ENCODE data around the gene APIP. TPM values are rescaled to one million over a fixed set of nuclear protein-coding genes. Genes with fewer than 3 reads are reported as not detected.

APIP gene
- total RNA-seq, 1 experiment from 2014 or later, result 31.3 TPM

- Mint-ChIP-seq H3K27me3 (ENCODE audit: low read depth) (no peaks in the 10 kb centered on the region), H3K4me1 (peaks cover 17 to 19% of the 10 kb centered on the region in 2 experiments; a peak in 3 of 4 replicates), H3K9me3 (no peaks in the 10 kb centered on the region; a peak in 1 of 5 replicates), H3K27ac (no peak overlapping the region), H3K4me3 (no peak overlapping the region), H3K36me3 (ENCODE audit: insufficient read depth in 1 of 3, low read depth in 3 of 3) (peaks cover 0 to 2% (median 1%) of the 10 kb centered on the region in 3 experiments; a peak in 2 of 7 replicates)
- Histone ChIP-seq H3K9me3 (ENCODE audit: control insufficient read depth, low read depth, low read length) (no peaks in the 10 kb centered on the region), H3K18ac (ENCODE audit: insufficient read length, low read depth, low read length) (no peak overlapping the region), H3K23me2 (ENCODE audit: insufficient read length, low read depth, low read length, poor library complexity, severe bottlenecking) (no peaks in the 10 kb centered on the region), H2BK120ac (ENCODE audit: low read depth, low read length, poor library complexity, severe bottlenecking) (no peak overlapping the region), H3K23ac (ENCODE audit: insufficient read length, low read depth, low read length) (no peak overlapping the region), H3T11ph (ENCODE audit: low read length) (no peak overlapping the region), H3K9ac (ENCODE audit: extremely low read depth, insufficient read length, low read length) (no peak overlapping the region), H3K4ac (ENCODE audit: low read depth, low read length) (no peak overlapping the region), H3K27me3 (ENCODE audit: insufficient read depth, low read length) (no peaks in the 10 kb centered on the region), H3K56ac (ENCODE audit: insufficient read length, low read depth, low read length) (no peak overlapping the region), H3K4me1 (ENCODE audit: insufficient read depth, low read length) (no peaks in the 10 kb centered on the region), H2BK15ac (ENCODE audit: low read depth, low read length) (no peak overlapping the region), H2AK5ac (ENCODE audit: insufficient read length, low read length) (no peak overlapping the region), H4K91ac (ENCODE audit: insufficient read length, low read depth, low read length) (no peak overlapping the region), H2BK20ac (ENCODE audit: low read depth, low read length, poor library complexity, severe bottlenecking) (no peak overlapping the region), H3K4me2 (ENCODE audit: insufficient read depth, insufficient read length, low read length) (no peak overlapping the region), H4K20me1 (ENCODE audit: control insufficient read depth, insufficient read depth, insufficient read length) (no peaks in the 10 kb centered on the region), H2AFZ (ENCODE audit: low read length) (no peak overlapping the region), H3K14ac (ENCODE audit: insufficient read depth, low read length) (no peak overlapping the region), H4K8ac (replicated peaks; ENCODE audit: insufficient read length, low read depth, low read length) (no peak overlapping the region), H3K27ac (ENCODE audit: insufficient read length, low read depth, low read length) (no peak overlapping the region), H4K5ac (ENCODE audit: insufficient read length, low read depth, low read length) (no peak overlapping the region), H3K79me2 (ENCODE audit: insufficient read depth, low read length) (no peaks in the 10 kb centered on the region), H3K79me1 (ENCODE audit: insufficient read depth, low read depth, low read length, poor library complexity, severe bottlenecking) (no peaks in the 10 kb centered on the region), H2BK12ac (ENCODE audit: insufficient read length, low read depth, low read length) (no peak overlapping the region), H2BK5ac (ENCODE audit: insufficient read length, low read length) (no peak overlapping the region)
- TF ChIP-seq, protein P1, sequence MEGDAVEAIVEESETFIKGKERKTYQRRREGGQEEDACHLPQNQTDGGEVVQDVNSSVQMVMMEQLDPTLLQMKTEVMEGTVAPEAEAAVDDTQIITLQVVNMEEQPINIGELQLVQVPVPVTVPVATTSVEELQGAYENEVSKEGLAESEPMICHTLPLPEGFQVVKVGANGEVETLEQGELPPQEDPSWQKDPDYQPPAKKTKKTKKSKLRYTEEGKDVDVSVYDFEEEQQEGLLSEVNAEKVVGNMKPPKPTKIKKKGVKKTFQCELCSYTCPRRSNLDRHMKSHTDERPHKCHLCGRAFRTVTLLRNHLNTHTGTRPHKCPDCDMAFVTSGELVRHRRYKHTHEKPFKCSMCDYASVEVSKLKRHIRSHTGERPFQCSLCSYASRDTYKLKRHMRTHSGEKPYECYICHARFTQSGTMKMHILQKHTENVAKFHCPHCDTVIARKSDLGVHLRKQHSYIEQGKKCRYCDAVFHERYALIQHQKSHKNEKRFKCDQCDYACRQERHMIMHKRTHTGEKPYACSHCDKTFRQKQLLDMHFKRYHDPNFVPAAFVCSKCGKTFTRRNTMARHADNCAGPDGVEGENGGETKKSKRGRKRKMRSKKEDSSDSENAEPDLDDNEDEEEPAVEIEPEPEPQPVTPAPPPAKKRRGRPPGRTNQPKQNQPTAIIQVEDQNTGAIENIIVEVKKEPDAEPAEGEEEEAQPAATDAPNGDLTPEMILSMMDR (conservative IDR thresholded peaks at IDR 0.05), result no peak
- WGBS (ENCODE audit: extremely low coverage, insufficient read length, low lambda C conversion rate), result no CpG with 5 or more reads among the region's 1 CpG
- no peak for DNase-seq
These were observed 59.9 kb downstream of the APIP start for GRCh38 chr11:34856251-34856650.
